Ovary (tissue), 3 donors: ENCODE results near the gene DGKE.

Experiments
- CTCF ChIP-seq, 3 donors: fragments of 450-650 bp in 2 of 3; fragments of 200-600 bp in 1 of 3; IDR thresholded peaks; one replicate each; pipeline versions ENCODE4 v1.5.1 to v1.8.0; 2016 to 2022; ENCODE audit warnings: antibody characterized with exemption in 3 of 3, mild to moderate bottlenecking in 1 of 3
- EP300 ChIP-seq: sonication (generic); formaldehyde crosslinking; IDR thresholded peaks from one replicate; pipeline ENCODE4 v1.6.1; 2017; ENCODE audit warnings: antibody characterized with exemption
- POLR2A ChIP-seq: fragments of 450-650 bp; IDR thresholded peaks from one replicate; pipeline ENCODE4 v1.6.1; 2017; ENCODE audit warnings: antibody characterized with exemption, mild to moderate bottlenecking, moderate library complexity
- donor health status: DM: no; HTN: no; CAD: no.

DNA sequence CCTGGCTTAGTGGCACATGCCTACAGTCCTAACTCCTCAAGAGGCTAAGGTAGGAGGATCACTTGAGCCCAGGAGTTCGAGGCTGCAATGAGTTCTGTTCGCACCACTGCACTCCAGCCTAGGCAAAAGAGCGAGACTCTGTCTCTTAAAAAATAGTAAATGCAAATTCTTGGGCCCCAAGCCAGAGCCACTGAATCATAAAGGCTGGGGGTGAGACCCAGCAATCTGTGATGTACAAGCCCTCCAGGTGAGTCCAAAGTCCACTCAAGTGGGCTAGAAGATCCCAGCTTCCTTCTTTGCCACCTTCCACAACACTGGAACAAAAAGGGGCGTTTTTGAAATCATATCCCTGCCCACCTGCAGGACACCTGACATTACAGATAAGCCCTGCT, 63.0 kb downstream of the DGKE start:
- TF ChIP-seq CTCF (IDR thresholded peaks at IDR 0.05) (no peak), POLR2A (no peak), EP300 (no peak)
